AG09319 (cell line): Measurements from ENCODE around the gene DGKE.

Source experiments
- DNase-seq: peaks from one replicate; pipeline ENCODE4 v3.0.0-alpha.2; 2010; ENCODE audit warnings: low read depth; ENCODE audit errors: extremely low read depth
- CTCF ChIP-seq: IDR thresholded peaks from 2 replicates; pipeline ENCODE4 v1.5.1; 2011; ENCODE audit warnings: low read depth, mild to moderate bottlenecking, inconsistent platforms, low read length, moderate library complexity

DGKE gene

GRCh38 chr17:56887552-56888467 is 53.9 kb downstream of the DGKE start:
- no peak for TF ChIP-seq CTCF
- no peak for DNase-seq

GRCh38 chr17:56890390-56890789 is 56.4 kb downstream of the DGKE start:
- no peak for TF ChIP-seq CTCF
- DNase-seq: no peak

GRCh38 chr17:56890906-56891674 is 57.1 kb downstream of the DGKE start:
- TF ChIP-seq CTCF: no peak
- no peak for DNase-seq

- TF ChIP-seq CTCF: peak; percentile 21
- no peak for DNase-seq
Measured at GRCh38 chr17:56891751-56892150, 57.8 kb downstream of the DGKE start.

- DNase-seq: no peak
- TF ChIP-seq CTCF: no peak
Measured at GRCh38 chr17:56892333-56892732, 58.4 kb downstream of the DGKE start.

- DNase-seq: no peak
Measured at GRCh38 chr17:56893503-56893902, 59.6 kb downstream of the DGKE start.

More at GRCh38 chr17:56893503-56893902, 59.6 kb downstream of the DGKE start:
- TF ChIP-seq CTCF: no peak
